Adrenal gland (tissue), 5 donors: ENCODE results near the gene B4GALNT3.

ENCODE experiments used
- CTCF ChIP-seq, 6 experiments: fragments of 450-650 bp in 4 of 6; fragments of 200-600 bp in 2 of 6; sonication (generic) in 1 of 6; IDR thresholded peaks; 1 replicate in 5 of 6; 2 replicates in 1 of 6; pipeline versions ENCODE4 v1.5.1 to v1.8.0; 2016 to 2021; ENCODE audit warnings: antibody characterized with exemption in 6 of 6, mild to moderate bottlenecking in 2 of 6, moderate library complexity in 1 of 6
- POLR2A ChIP-seq, 2 donors: fragments of 450-650 bp; IDR thresholded peaks; one replicate each; pipeline ENCODE4 v1.6.1; 2017; ENCODE audit warnings: antibody characterized with exemption in 2 of 2, mild to moderate bottlenecking in 2 of 2, moderate library complexity in 1 of 2
- donor health status: DM: no; HTN: no; CAD: no.

GRCh38 chr12:520119-520518 lies 60.4 kb downstream of the B4GALNT3 start:
- no peak for TF ChIP-seq CTCF (IDR thresholded peaks at IDR 0.05)
- TF ChIP-seq POLR2A (IDR thresholded peaks at IDR 0.05): no peak
